Astrocyte of the cerebellum (primary cell): ENCODE measurements around the gene TGFB1I1.
"Not testable (repeated sequence)": the region's sequence is repeated elsewhere in the genome, so short reads cannot be mapped to it uniquely, and the experiment has no call there.

ENCODE experiments used
- DNase-seq: peaks from one replicate; pipeline ENCODE4 v3.0.0-alpha.2; 2011; ENCODE audit warnings: low read depth
- H3K4me3 ChIP-seq: 2 replicates; pipeline ENCODE4 v1.5.1; 2011; ENCODE audit warnings: mild to moderate bottlenecking, low read depth, low read length, moderate library complexity
- in situ Hi-C: cut with HindIII; loops from 2 replicates; pipeline ENCODE4 v1.10.0; 2017; ENCODE audit warnings: low sequenced_read_pairs
- TF ChIP-seq, protein P1 (sequence below): IDR thresholded peaks from 2 replicates; pipeline ENCODE4 v1.5.1; 2012; ENCODE audit warnings: low read length, low read depth, moderate library complexity, mild to moderate bottlenecking; ENCODE audit errors: missing control alignments

Gene TGFB1I1

DNA sequence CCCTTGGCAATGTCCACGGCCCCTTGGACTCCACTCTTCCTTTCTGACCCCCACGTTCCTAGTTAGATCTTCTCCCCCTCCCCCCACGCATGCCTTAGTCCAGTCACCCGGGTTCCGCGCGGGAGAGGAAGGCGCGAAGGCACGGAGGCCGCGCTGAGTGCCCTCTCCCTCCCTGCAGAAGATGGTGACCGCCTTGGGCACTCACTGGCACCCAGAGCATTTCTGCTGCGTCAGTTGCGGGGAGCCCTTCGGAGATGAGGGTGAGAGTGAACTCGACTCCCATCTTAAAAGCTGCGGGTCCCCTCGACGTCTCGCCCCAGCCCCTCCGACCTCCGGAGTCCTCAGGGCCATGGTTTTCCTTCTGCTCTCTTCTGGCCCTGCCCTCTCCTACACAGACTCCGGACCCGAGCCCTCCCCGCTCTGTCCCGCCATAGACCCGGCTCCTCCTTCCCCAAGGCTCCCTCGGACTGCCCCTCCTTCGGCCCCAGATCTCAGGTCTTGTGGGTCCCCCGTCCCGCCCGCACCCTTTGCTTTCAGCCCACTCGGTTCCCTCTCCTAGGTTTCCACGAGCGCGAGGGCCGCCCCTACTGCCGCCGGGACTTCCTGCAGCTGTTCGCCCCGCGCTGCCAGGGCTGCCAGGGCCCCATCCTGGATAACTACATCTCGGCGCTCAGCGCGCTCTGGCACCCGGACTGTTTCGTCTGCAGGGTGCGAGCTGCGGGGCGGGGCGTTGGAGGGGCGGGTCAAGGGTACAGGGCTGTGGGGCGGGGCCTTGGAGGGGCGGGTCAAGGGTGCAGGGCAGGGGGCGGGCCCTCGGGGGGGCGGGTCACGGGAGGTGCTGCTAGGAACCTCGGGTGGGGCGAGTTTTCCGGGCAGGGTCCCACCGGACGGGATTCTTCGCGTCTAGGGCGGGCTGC is 4.6 kb downstream of the TGFB1I1 start:
- in situ Hi-C loops, result no loop called here
- DNase-seq, result no peak
- H3K4me3 ChIP-seq, result no peak overlapping the region
- TF ChIP-seq, protein P1, sequence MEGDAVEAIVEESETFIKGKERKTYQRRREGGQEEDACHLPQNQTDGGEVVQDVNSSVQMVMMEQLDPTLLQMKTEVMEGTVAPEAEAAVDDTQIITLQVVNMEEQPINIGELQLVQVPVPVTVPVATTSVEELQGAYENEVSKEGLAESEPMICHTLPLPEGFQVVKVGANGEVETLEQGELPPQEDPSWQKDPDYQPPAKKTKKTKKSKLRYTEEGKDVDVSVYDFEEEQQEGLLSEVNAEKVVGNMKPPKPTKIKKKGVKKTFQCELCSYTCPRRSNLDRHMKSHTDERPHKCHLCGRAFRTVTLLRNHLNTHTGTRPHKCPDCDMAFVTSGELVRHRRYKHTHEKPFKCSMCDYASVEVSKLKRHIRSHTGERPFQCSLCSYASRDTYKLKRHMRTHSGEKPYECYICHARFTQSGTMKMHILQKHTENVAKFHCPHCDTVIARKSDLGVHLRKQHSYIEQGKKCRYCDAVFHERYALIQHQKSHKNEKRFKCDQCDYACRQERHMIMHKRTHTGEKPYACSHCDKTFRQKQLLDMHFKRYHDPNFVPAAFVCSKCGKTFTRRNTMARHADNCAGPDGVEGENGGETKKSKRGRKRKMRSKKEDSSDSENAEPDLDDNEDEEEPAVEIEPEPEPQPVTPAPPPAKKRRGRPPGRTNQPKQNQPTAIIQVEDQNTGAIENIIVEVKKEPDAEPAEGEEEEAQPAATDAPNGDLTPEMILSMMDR, result no peak

DNA sequence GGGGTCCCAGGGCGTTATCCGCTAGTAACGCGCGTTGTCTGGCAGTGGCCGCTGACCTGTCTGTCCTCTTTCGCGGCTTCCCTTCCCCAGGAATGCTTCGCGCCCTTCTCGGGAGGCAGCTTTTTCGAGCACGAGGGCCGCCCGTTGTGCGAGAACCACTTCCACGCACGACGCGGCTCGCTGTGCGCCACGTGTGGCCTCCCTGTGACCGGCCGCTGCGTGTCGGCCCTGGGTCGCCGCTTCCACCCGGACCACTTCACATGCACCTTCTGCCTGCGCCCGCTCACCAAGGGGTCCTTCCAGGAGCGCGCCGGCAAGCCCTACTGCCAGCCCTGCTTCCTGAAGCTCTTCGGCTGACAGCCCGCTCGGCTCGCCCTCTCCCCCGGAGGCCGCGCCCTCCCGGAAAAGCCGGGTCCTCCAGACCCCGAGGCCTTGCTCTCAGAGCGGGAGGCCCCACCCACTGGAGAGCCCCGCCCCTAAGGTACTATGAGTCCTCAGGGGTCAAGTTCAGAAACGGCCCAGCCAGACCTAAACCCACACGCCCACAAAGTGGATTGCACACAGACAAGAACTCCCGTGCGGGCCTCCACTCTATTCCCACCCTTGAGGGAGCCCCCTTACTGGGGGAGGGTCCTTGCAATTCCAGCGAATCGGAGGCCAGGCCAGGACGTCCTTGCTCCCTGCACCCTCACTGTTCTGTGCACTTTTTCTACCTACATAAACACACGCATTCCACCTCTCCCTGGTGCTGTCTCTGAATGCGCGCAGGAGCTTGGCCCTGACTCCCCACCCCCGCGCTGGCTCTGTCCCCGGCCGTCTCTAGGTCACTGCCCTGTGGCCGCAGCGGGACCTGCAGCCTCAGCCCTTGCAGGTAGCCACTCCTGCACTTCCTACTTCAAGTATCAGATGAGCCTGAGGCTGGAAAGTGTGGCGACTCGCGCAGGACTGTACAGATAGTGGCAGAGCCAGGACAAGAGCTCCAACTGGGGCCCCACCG is 5.6 kb downstream of the TGFB1I1 start:
- H3K4me3 ChIP-seq, result no peak overlapping the region
- in situ Hi-C loops, result no loop called here
- TF ChIP-seq, protein P1, result no peak
- DNase-seq, result no peak

DNA sequence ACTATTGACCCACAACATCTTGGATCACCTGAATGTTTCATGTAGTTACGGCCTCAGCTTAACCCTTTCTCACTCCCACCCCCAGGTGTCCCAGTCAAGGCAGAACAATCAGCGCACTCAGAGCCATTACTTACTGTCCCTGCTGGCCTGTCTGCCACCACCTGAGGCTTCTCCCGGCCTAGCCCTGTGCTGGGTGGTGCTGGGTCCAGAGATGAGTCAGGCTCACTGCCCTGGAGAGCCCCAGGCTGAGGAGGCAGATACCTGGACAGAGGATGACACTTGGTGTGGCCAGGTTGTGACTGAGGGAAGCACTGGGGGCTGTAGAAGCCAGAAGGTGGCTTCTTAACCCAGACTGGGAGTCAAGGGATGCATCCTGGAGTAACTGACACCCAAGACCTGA is 7.0 kb downstream of the TGFB1I1 start:
- in situ Hi-C loops, result no loop called here
- no peak for DNase-seq
- no peak overlapping the region for H3K4me3 ChIP-seq
- TF ChIP-seq, protein P1, result no peak

DNA sequence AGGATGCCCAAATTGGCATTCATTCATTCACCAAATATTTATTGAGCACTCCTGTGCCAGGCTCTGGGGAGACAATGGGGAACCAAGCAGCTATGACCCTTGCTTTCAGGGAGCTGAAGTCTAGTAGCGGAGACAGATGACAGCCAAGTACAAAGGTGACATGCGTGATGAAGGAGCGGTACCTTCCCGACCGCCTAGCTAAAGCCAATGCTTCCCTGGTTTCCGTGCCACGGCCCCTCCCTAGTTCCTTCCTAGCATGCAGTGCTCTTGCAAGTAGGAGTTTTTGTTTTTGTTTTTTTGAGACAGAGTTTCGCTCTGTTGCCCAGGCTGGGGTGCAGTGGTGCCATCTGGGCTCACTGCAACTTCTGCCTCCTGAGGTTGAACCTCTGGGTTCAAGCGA is 7.8 kb downstream of the TGFB1I1 start:
- H3K4me3 ChIP-seq, result no peak overlapping the region
- in situ Hi-C loops, result no loop called here
- no peak for DNase-seq
- TF ChIP-seq, protein P1, result no peak

DNA sequence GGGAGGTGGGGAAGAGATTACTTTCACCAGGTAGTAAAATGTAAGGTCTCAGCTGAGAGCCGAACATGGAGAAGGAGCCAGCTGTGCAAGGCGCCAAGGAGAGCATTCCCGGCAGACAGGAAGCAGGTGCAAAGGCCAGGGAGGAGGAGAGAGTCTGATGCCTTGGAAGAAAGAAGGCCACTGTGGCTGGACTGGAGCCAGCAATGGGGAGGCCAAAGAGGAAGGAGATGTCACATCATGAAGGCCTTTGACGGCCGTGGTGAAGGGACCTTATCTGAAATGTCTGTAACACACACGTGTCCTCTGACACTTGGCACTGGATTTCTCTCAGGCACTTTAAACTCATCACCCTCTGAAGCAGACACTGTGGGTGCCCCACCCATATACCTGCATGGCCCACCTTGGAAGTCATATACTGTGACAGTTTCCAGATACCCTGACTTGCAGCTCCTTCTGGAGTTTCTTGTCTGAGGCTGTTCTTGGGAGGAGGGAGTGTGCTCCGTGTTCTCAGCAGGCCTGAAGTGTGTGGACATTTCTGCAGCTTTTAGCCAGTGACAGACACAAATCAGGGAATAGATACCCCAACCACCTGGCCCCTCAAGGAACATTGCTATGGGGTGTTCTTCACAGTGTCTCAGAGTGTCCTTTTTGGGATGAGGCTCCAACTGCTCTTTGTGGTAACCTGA is 9.0 kb downstream of the TGFB1I1 start:
- in situ Hi-C loops, result no loop called here
- TF ChIP-seq, protein P1, result no peak
- no peak overlapping the region for H3K4me3 ChIP-seq
- DNase-seq, result no peak

DNA sequence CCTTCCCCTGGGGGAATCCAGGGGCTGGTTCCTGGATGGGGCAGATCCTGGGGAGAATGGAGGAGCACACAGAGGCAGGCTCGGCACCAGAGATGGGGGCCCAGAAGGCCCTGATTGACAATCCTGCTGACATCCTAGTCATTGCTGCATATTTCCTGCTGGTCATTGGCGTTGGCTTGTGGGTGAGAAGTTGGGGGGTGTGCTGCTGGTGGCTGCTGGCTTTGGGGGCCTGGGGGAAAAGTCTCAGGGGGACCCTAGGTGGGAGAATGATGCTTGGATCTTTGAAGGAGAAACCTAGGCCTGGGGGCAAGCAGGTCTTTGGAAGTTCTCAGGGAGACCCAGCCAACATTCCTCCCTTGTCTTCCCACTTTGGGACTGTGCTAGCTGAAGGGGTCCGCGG is 11.1 kb downstream of the TGFB1I1 start, which contains the start of gene SLC5A2:
SLC5A2 (plus strand) TSS at position 43 of the 400 bp plus-strand sequence; CDS start at position 57, 14 bp downstream.
- TF ChIP-seq, protein P1, result no peak
- in situ Hi-C loops, result no loop called here
- no peak within 1 kb of the TSS for H3K4me3 ChIP-seq
- no peak for DNase-seq

DNA sequence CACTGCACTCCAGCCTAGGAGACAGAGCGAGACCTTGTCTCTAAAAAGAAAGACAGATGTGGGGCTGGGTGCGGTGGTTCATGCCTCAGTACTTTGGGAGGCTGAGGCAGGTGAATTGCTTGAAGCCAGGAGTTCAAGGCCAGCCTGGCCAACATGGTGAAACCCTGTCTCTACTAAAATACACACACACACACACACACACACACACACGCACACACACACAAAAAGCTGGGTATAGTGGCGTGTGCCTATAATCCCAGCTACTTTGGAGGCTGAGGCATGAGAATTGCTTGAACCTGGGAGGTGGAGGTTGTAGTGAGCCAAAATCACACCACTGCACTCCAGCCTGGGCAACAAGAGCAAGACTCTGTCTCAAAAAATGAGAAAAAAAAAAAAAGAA is 12.1 kb downstream of the TGFB1I1 start:
- H3K4me3 ChIP-seq, in situ Hi-C loops, DNase-seq: not testable (repeated sequence)
